Subcutaneous adipose tissue (tissue), 4 donors: Measurements from ENCODE around the gene CNPY3. TPM values are rescaled to one million over a fixed set of nuclear protein-coding genes. Genes with fewer than 3 reads are reported as not detected.

Experiments
- total RNA-seq, 4 donors: library from RNA; depleted of rRNA; stranded (reverse); fragments of >200 nt; gene quantifications; one replicate each; pipeline ENCODE4 v1.1.0, GENCODE V29; 2016
- TF ChIP-seq, protein P1 (sequence below): fragments of 450-650 bp; IDR thresholded peaks from one replicate; pipeline ENCODE4 v1.5.1; 2016; ENCODE audit warnings: low read depth, mild to moderate bottlenecking, control low read depth, antibody characterized with exemption, moderate library complexity

CNPY3 gene
- 10 to 100 TPM; 15.0 to 48.3 (median 26.1) TPM for total RNA-seq

DNA sequence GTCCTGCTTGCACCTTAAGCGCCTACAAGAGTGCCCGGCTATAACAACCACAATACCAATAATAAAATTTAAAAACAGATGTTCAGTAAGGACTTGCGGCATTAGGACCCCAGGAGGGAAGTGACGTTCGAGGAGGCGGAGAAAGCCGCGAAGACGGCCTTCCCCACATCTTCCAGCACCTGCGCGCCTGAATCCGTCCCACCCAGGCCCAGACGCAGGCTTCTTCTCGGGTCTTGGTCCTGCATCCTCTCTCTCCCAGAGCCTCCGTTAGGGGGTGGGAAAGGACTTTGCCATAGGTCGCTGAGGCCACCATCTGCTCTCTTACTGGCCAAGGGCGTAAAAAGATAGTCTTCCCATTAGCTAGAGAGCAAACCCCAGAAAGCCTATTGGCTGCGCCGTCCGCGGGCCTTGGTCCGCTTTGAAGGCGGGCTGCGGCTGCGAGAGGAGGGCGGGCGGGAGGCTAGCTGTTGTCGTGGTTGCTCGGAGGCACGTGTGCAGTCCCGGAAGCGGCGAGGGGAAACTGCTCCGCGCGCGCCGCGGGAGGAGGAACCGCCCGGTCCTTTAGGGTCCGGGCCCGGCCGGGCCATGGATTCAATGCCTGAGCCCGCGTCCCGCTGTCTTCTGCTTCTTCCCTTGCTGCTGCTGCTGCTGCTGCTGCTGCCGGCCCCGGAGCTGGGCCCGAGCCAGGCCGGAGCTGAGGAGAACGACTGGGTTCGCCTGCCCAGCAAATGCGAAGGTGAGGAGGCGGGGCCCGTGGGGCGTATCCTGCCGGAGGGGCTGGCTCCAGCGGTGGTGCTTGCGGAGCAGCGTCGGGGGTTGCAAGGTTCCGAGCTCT is at the start of gene CNPY3:
TSS of gene CNPY3 (plus strand) at position 495 of the 835 bp plus-strand sequence. CDS start at position 586, 91 bp downstream.
- TF ChIP-seq, protein P1, sequence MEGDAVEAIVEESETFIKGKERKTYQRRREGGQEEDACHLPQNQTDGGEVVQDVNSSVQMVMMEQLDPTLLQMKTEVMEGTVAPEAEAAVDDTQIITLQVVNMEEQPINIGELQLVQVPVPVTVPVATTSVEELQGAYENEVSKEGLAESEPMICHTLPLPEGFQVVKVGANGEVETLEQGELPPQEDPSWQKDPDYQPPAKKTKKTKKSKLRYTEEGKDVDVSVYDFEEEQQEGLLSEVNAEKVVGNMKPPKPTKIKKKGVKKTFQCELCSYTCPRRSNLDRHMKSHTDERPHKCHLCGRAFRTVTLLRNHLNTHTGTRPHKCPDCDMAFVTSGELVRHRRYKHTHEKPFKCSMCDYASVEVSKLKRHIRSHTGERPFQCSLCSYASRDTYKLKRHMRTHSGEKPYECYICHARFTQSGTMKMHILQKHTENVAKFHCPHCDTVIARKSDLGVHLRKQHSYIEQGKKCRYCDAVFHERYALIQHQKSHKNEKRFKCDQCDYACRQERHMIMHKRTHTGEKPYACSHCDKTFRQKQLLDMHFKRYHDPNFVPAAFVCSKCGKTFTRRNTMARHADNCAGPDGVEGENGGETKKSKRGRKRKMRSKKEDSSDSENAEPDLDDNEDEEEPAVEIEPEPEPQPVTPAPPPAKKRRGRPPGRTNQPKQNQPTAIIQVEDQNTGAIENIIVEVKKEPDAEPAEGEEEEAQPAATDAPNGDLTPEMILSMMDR: no peak

DNA sequence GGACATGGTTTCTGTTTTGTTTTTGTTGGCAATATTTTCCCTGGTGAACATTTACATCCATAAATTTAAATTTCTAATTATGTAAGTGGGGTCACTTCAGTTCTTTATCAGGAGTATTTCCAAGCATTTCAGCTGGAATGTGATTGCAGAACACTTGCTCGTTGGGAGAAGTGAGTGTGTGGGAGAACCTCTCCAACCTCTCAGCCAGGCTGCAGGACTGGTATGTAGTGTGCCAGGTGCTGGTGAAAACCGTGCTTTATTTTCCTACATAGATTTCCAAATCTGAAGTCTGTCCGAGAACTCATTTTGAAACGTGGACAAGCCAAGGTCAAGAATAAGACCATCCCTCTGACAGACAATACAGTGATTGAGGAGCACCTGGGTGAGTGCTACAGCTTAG is 43.6 kb upstream of the CNPY3 start:
- TF ChIP-seq, protein P1: no peak

DNA sequence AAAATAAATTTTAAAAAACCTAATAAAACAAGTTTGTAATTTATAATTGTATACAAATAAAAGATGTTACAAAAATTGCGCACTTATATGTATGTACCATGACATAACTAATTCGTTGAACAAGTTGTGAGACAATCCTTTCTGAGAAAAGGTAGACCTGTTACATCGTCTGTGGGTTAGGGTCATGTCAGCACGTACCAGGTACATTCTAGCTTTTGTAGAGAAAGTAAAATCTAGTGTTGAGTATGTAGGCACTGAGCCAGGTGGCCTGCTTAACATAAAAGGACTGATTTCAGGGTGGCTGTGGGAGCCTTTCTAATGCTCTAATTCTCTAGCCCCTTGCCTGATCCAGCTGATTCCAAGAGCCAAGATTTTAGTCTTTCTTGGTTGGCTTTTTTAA is 39.5 kb upstream of the CNPY3 start:
- TF ChIP-seq, protein P1: no peak

DNA sequence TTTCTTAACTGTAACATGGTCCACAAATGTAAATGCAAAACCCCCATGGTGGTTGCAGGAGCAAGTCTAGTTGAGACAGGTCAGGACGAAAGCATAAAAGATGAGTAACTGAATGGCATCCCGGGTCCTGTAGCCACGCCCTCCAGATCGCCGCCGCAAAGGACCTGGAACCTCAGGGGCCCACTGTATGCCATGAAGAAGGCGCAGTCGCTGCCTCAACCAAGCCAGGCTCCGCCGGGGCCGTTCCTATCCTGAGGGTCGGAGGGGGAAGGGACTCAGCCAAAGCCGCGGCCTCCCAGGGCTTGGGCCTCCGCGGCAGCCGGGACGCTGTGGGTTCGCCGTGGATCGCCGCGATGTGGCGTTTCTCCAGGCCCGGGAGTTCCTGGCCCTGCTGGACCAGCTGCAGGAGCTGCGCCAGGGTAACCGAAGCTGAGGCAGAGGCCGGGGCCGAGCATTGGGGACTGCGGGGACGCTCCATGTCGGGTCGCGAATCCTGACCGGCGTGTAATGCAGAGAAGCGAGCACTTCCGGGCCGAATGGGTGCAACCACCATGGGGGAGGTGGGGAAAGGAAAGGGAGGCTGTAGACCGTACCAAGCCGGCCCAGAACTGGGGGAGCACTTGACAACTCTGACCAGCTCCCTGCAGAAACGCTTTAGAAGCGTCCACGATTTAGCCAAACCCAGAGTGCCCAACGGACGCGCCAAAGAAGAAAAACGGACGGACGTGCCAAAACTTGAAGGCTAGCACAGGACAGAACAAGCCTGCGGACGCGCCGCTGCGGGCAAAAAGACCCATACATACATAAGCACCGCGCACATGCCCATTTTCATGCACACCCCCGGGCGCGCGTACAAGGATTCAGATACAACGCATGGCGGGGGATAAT is 38.7 kb upstream of the CNPY3 start:
- TF ChIP-seq, protein P1: no peak

DNA sequence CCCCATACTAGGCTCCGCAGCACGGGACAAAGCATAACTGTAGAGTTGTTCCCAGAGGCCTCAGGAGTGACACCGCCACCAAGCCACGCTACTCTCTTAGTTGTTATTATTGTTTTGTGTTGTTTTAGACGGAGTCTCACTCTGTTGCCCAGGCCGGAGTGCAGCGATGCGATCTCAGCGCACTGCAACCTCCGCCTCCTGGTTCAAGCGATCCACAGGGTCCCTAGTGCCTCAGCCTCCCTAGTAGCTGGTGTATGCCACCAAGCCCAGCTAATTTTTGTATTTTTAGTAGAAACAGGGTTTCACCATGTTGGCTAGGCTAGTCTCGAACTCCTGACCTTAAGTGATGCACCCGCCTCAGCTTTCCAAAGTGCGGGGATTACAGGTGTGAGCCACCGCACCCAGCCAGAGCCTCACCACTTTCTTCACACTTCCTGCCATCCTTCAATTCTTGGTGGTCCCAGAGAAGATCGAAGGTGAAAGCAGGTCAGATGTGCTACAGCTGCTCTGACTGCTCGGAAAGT is 38.0 kb upstream of the CNPY3 start:
- TF ChIP-seq, protein P1: no peak

DNA sequence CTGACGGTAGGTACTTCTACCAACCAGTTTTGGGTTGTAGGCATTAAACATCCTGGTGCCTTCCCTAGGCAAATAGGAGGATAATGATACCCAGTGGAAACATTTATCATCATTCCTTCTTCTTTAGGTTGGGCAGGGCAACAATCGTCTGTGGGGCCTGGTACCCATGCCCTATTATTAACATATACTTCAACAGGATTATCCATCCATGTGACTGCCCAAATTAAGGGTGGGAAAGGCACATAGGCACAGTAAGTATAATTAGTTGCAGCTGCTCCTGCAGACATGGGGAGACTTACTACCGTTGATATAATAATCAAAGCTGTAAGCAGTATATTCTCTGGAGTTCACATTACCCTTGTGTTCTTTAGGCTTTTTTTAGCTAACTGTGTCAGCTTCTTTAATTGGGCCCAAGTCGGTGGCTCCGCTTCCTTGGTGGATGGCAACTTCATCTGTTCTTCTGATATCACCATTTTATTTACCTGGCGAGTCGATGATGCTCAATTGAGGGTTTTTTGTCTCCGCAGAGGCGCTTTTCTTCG is 33.0 kb upstream of the CNPY3 start:
- TF ChIP-seq, protein P1: no peak

DNA sequence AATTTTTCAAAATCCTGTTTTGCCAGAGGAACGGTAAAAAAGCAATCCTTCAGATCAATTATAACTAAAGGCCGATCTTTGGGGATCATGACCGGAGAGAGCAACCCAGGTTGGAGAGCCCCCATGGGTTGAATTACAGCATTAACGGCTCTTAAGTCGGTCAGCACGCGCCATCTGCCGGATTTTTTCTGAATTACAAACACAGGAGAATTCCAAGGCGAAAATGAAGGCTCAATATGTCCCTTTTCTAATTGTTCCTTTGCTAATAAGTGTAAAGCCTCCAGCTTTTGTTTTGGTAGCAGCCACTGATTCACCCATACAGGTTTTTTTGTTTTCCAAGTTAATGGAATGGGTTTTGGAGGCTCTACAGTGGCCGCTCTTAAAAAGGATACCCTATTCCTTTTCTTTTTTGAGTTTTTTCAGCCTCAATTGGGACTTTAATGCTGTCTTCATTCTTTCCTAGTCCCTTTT is 30.4 kb upstream of the CNPY3 start:
- TF ChIP-seq, protein P1: no peak
